Astrocyte (in vitro differentiated cells and primary cell): Measurements from ENCODE around the gene SVIL. TPM values are rescaled to one million over a fixed set of nuclear protein-coding genes. Genes with fewer than 3 reads are reported as not detected.
"Not testable (repeated sequence)": the region's sequence is repeated elsewhere in the genome, so short reads cannot be mapped to it uniquely, and the experiment has no call there.

Source experiments
- DNase-seq: peaks from one replicate; pipeline ENCODE4 v3.0.0-alpha.2; 2010; ENCODE audit warnings: low read depth
- FAIRE-seq: peaks from 2 replicates; lab custom pipeline; 2011; peaks lifted over from hg19 to GRCh38; lab: Jason Lieb, UNC
- H2AFZ ChIP-seq: 2 replicates; pipeline ENCODE4 v1.6.0; 2012; ENCODE audit warnings: low read depth, low read length, inconsistent platforms
- H3K27ac ChIP-seq: 2 replicates; pipeline ENCODE4 v1.5.1; 2011; ENCODE audit warnings: low read depth, low read length, inconsistent platforms
- H3K27me3 ChIP-seq: 2 replicates; pipeline ENCODE4 v1.6.0; 2011; ENCODE audit warnings: low read length, inconsistent platforms; ENCODE audit not compliant: insufficient read depth
- H3K36me3 ChIP-seq: 2 replicates; pipeline ENCODE4 v1.5.1; 2011; ENCODE audit warnings: low read length, inconsistent platforms; ENCODE audit not compliant: insufficient read depth
- H3K4me1 ChIP-seq: 2 replicates; pipeline ENCODE4 v1.5.1; 2011; ENCODE audit warnings: low read length, inconsistent platforms; ENCODE audit not compliant: insufficient read depth
- H3K4me2 ChIP-seq: 2 replicates; pipeline ENCODE4 v1.6.0; 2012; ENCODE audit warnings: low read length, inconsistent platforms
- H3K4me3 ChIP-seq: 2 replicates; pipeline ENCODE4 v1.5.1; 2011; ENCODE audit warnings: low read depth, mild to moderate bottlenecking, low read length, inconsistent platforms; ENCODE audit not compliant: insufficient read depth
- H3K79me2 ChIP-seq: 2 replicates; pipeline ENCODE4 v1.6.0; 2012; ENCODE audit warnings: mild to moderate bottlenecking, low read length, inconsistent platforms; ENCODE audit not compliant: insufficient read depth
- H3K9ac ChIP-seq: 2 replicates; pipeline ENCODE4 v1.6.0; 2012; ENCODE audit warnings: mild to moderate bottlenecking, low read length, inconsistent platforms
- H3K9me3 ChIP-seq: 2 replicates; pipeline ENCODE4 v1.5.1; 2012; ENCODE audit warnings: low read depth, mild to moderate bottlenecking, low read length, inconsistent platforms; ENCODE audit not compliant: insufficient read depth
- H4K20me1 ChIP-seq: 2 replicates; pipeline ENCODE4 v1.6.0; 2012; ENCODE audit warnings: low read length, inconsistent platforms; ENCODE audit not compliant: insufficient read depth
- H3K27ac Mint-ChIP-seq: one replicate; pipeline ENCODE4 v1.8.0; 2021; ENCODE audit warnings: mild to moderate bottlenecking, mixed read lengths; ENCODE audit not compliant: unreplicated experiment
- H3K27me3 Mint-ChIP-seq: one replicate; pipeline ENCODE4 v1.8.0; 2021; ENCODE audit warnings: low read depth, mixed read lengths; ENCODE audit not compliant: unreplicated experiment
- H3K36me3 Mint-ChIP-seq: one replicate; pipeline ENCODE4 v1.8.0; 2021; ENCODE audit warnings: low read depth, mixed read lengths; ENCODE audit not compliant: unreplicated experiment
- H3K4me1 Mint-ChIP-seq: one replicate; pipeline ENCODE4 v1.8.0; 2021; ENCODE audit warnings: low read depth, mixed read lengths; ENCODE audit not compliant: unreplicated experiment
- H3K4me3 Mint-ChIP-seq: one replicate; pipeline ENCODE4 v1.8.0; 2021; ENCODE audit warnings: mild to moderate bottlenecking, moderate library complexity, mixed read lengths; ENCODE audit not compliant: unreplicated experiment
- H3K9me3 Mint-ChIP-seq: one replicate; pipeline ENCODE4 v1.8.0; 2021; ENCODE audit warnings: mild to moderate bottlenecking, mixed read lengths; ENCODE audit not compliant: unreplicated experiment
- CTCF ChIP-seq: IDR thresholded peaks from 2 replicates; pipeline ENCODE4 v1.5.1; 2011; ENCODE audit warnings: low read depth, mild to moderate bottlenecking, inconsistent platforms, low read length, moderate library complexity; ENCODE audit not compliant: insufficient read depth
- EZH2 ChIP-seq: IDR thresholded peaks from 2 replicates; pipeline ENCODE4 v1.6.1; 2012; ENCODE audit warnings: mild to moderate bottlenecking, low read length, inconsistent platforms; ENCODE audit not compliant: insufficient read depth
- total RNA-seq: library from RNA; stranded (reverse); gene quantifications from 2 replicates; pipeline ENCODE4 v1.2.1, GENCODE V29; 2021

SVIL gene
- total RNA-seq, 1 donor from 2014 or later = 70.4 TPM

GRCh38 chr10:29570248-29570647 lies 64.5 kb downstream of the SVIL start:
- not testable (repeated sequence) for H3K27me3 ChIP-seq, H3K9me3 ChIP-seq, H3K4me3 Mint-ChIP-seq, H3K4me3 ChIP-seq, H3K4me2 ChIP-seq, H3K27ac ChIP-seq, H3K27me3 Mint-ChIP-seq, H3K9me3 Mint-ChIP-seq, H3K79me2 ChIP-seq, DNase-seq, H2AFZ ChIP-seq, H3K36me3 ChIP-seq, H3K4me1 ChIP-seq, H3K27ac Mint-ChIP-seq, H3K9ac ChIP-seq
- Mint-ChIP-seq H3K36me3 (peaks cover 11% of the 10 kb centered on the region), H3K4me1 (peaks cover 41% of the 10 kb centered on the region)
- FAIRE-seq = peak; percentile 62
- H4K20me1 ChIP-seq = peaks cover 43% of the 10 kb centered on the region

GRCh38 chr10:29569795-29570194 lies 65.0 kb downstream of the SVIL start:
- Mint-ChIP-seq H3K27ac (no peak overlapping the region), H3K4me3 (no peak overlapping the region), H3K27me3 (no peaks in the 10 kb centered on the region), H3K4me1 (peaks cover 38% of the 10 kb centered on the region), H3K36me3 (peaks cover 11% of the 10 kb centered on the region), H3K9me3 (no peaks in the 10 kb centered on the region)
- Histone ChIP-seq H2AFZ (no peak overlapping the region), H3K9ac (no peak overlapping the region), H3K4me1 (peaks cover 2% of the 10 kb centered on the region), H3K27ac (no peak overlapping the region), H3K27me3 (no peaks in the 10 kb centered on the region), H3K36me3 (no peaks in the 10 kb centered on the region), H3K4me2 (no peak overlapping the region), H3K79me2 (peaks cover 8% of the 10 kb centered on the region), H3K9me3 (no peaks in the 10 kb centered on the region), H3K4me3 (no peak overlapping the region), H4K20me1 (peaks cover 41% of the 10 kb centered on the region)
- TF ChIP-seq EZH2 (no peak), CTCF (no peak)
- FAIRE-seq (no peak), DNase-seq (no peak)

GRCh38 chr10:29567003-29567402 lies 67.8 kb downstream of the SVIL start:
- no peaks in the 10 kb centered on the region for H3K36me3 ChIP-seq
- Mint-ChIP-seq H3K36me3 (peaks cover 12% of the 10 kb centered on the region), H3K27me3 (no peaks in the 10 kb centered on the region), H3K9me3 (no peaks in the 10 kb centered on the region), H3K4me3 (peak overlapping the region; percentile 40), H3K4me1 (peaks cover 30% of the 10 kb centered on the region), H3K27ac (no peak overlapping the region)
- H3K27ac ChIP-seq = no peak overlapping the region
- H3K9ac ChIP-seq = no peak overlapping the region
- TF ChIP-seq EZH2 = no peak
- no peak for TF ChIP-seq CTCF
- no peak overlapping the region for H2AFZ ChIP-seq
- H3K27me3 ChIP-seq = no peaks in the 10 kb centered on the region
- no peaks in the 10 kb centered on the region for H3K9me3 ChIP-seq
- H4K20me1 ChIP-seq = peaks cover 30% of the 10 kb centered on the region
- no peak overlapping the region for H3K4me3 ChIP-seq
- H3K4me2 ChIP-seq = no peak overlapping the region
- FAIRE-seq (no peak), DNase-seq (no peak)
- H3K79me2 ChIP-seq = peaks cover 2% of the 10 kb centered on the region
- H3K4me1 ChIP-seq = no peaks in the 10 kb centered on the region

GRCh38 chr10:29566209-29566608 lies 68.6 kb downstream of the SVIL start:
- H3K4me1 ChIP-seq, H3K4me2 ChIP-seq, H3K4me3 Mint-ChIP-seq, H3K27me3 ChIP-seq, H3K36me3 ChIP-seq, H3K9me3 ChIP-seq, H3K9ac ChIP-seq, H3K4me3 ChIP-seq, H3K9me3 Mint-ChIP-seq, H3K27ac Mint-ChIP-seq, H3K79me2 ChIP-seq, H3K27me3 Mint-ChIP-seq, DNase-seq, FAIRE-seq, H3K27ac ChIP-seq, H2AFZ ChIP-seq: not testable (repeated sequence)
- H3K4me1 Mint-ChIP-seq = peaks cover 30% of the 10 kb centered on the region
- H4K20me1 ChIP-seq = peaks cover 22% of the 10 kb centered on the region
- H3K36me3 Mint-ChIP-seq = peaks cover 17% of the 10 kb centered on the region
